Astrocyte (in vitro differentiated cells and primary cell): ENCODE data around the gene MED13L.

ENCODE experiments used
- EZH2 ChIP-seq: IDR thresholded peaks from 2 replicates; pipeline ENCODE4 v1.6.1; 2012; ENCODE audit warnings: mild to moderate bottlenecking, low read length, inconsistent platforms; ENCODE audit not compliant: insufficient read depth
- TF ChIP-seq, protein P1 (sequence below): IDR thresholded peaks from 2 replicates; pipeline ENCODE4 v1.5.1; 2011; ENCODE audit warnings: low read depth, mild to moderate bottlenecking, inconsistent platforms, low read length, moderate library complexity; ENCODE audit not compliant: insufficient read depth

DNA sequence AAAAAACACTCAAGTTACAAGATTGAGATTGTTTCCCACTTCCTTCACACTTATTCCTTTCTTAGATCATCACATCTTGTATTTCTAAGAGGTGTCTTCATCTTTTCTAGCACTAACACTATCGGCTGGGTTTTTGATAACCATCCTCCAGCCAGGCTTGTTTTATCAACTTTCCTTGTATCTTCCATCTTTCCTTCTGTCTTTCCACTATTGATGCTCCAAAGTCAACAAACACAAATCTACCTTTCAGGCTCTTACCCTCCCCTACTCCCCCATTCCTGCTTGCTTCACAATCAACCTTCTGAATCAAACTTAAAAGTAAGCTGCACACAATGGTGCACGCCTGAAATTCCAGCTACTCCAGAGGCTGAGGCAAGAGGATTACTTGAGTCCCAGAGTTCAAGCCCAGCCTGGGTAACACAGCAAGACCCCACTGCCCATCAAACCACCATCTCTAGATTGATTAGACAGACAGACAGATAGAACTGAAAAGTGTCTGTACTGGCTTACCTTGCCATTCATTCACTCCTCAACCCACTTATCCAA lies 12.9 kb downstream of the MED13L start:
- TF ChIP-seq, protein P1, sequence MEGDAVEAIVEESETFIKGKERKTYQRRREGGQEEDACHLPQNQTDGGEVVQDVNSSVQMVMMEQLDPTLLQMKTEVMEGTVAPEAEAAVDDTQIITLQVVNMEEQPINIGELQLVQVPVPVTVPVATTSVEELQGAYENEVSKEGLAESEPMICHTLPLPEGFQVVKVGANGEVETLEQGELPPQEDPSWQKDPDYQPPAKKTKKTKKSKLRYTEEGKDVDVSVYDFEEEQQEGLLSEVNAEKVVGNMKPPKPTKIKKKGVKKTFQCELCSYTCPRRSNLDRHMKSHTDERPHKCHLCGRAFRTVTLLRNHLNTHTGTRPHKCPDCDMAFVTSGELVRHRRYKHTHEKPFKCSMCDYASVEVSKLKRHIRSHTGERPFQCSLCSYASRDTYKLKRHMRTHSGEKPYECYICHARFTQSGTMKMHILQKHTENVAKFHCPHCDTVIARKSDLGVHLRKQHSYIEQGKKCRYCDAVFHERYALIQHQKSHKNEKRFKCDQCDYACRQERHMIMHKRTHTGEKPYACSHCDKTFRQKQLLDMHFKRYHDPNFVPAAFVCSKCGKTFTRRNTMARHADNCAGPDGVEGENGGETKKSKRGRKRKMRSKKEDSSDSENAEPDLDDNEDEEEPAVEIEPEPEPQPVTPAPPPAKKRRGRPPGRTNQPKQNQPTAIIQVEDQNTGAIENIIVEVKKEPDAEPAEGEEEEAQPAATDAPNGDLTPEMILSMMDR = no peak
- TF ChIP-seq EZH2 = no peak
